ENCODE data around the gene PRDM16.

Gene PRDM16

DNA sequence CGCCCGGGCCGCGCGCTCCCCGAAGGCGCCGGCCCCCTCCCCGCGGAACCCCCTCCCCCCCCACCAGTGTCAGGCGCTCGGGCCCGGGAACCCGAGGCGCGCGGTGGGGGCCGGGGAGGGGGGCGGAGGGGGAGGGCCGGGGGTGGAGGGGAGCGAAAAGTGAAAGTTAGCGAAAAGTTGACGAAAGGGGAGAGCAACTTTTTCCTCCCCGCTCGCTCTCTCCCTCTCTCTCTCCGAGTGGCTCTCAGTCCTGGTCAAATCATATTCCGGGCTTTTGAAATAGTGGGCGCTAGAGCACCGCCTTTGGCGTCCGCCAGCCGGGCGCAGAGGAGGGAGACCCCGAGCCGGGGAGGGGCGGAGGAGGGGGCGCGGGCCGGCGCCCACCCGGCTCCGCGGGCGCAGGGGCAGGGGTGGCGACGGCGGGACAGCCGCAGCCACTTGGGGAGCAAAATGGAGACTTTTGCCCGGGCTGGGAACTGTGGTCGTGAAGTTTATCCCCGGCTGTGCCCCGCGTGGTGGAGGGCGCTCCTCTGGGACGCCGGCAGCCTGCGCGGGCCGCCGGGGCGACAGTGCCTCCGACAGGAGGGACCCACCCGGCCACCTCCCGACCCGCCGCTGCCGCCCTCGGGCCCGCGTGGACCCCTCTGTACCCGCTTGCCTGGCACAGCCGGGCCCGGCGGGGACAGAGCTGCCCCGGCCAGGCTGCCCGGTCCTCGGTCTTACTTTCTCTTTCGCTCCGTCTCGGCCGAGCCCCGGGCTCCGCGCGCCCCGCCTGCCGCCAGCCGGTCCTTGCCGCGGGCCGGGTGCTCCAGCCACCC is 697 bp downstream of the PRDM16 start:
- DNase-seq (ENCODE audit: low read depth): no peak

DNA sequence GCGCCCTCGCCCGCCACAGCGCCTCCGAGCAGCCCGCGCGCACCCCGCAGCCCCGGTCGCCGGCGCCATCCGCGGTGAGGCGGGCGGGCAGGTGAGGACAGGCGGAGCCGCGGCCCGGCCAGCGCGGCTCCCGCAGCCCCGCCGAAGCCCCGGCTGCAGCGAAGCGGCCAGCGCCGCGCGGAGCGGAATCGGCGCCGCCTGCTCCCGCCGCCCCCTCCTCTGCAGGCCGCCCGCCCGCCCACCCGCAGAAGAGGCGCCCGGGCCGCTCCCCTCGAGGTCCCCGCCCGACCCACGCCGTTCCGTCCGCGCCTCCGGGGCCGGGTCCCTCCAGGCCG is 1.3 kb downstream of the PRDM16 start:
- no peak for DNase-seq (ENCODE audit: low read depth)

DNA sequence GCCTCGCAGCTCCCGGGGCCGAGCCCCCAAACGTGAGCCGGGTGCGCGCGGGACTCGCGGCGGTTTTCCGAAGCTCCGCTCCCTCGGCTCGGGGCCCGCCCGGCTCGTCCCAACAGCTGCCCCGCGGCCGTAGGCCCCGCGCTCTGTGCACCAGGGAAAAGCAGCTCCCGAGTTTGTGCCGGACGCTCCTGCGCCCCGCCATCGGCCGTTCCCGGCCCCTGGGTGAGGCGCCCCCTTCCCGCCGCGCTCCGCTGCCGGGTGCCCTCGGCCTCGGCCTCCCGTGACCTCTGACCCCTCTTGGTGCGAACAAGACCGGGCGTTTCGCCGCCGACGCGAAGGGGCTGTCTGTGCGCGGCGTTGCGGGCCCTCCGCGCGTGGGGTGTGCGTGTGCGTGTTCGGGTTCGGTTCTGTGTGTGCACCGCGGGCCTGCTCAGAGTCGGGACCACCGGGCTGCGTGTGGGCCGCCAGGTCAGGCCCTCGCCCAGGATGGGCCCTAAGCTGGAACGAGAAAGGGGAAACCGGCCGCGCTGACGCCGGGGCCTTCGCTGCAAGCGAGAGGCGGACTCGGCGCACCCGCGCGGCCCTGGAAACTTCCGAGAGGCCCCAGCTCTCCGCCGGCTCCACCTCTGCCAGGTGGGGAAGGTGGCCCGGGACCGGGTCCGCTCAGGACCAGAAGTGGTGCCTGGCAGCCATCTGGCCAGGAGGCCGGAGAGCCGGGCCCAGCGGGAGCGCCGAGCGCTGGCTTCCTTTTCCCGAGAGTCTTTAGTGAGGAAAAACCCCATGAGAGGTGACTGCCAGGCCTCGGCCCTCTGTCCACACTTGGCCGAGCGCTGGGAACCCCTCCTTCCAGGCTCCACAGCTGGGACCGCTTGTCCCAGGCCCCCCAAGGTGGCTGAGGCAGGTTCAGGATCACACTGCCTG is 1.9 kb downstream of the PRDM16 start:
- DNase-seq (ENCODE audit: low read depth): no peak

DNA sequence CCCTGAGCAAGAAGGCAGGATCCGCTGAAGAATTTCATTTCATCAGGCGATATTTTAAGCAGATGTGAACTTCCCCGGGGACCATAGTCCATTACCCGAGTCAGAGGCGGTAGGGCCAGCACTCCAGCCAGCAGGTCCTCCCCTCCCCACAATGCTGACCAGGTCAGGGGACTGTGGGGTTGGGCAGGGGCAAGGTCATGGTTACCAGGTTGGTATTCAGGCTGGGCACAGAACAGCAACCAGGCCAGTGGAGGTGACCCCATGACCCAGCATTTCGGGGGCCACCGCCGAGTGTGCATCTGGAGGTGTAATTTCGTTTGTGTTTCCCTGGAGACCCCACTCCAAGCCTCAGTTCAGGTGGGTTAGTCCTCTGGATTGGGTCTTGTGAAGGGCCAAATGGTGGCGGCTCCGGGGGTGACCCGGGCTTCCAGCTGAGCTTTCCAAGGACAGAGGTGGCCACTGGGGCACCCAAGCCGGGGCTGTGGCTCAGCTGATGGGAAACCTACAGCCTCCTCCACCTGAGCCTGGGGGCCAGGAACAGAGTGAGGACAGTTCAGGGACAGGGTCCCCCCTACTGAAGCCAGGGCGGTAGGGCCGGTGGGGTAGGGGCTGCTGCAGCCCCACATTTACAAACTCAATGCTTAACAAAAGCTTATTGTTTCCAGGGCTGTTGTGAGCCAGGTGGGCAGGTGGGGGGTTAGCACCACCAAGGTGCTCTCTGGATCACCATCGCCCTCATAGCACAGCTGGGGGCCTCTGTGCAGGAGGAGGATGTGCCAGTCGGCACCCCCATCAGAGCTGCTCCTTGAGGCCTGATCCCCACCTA is 2.8 kb downstream of the PRDM16 start:
- DNase-seq (ENCODE audit: low read depth): no peak

DNA sequence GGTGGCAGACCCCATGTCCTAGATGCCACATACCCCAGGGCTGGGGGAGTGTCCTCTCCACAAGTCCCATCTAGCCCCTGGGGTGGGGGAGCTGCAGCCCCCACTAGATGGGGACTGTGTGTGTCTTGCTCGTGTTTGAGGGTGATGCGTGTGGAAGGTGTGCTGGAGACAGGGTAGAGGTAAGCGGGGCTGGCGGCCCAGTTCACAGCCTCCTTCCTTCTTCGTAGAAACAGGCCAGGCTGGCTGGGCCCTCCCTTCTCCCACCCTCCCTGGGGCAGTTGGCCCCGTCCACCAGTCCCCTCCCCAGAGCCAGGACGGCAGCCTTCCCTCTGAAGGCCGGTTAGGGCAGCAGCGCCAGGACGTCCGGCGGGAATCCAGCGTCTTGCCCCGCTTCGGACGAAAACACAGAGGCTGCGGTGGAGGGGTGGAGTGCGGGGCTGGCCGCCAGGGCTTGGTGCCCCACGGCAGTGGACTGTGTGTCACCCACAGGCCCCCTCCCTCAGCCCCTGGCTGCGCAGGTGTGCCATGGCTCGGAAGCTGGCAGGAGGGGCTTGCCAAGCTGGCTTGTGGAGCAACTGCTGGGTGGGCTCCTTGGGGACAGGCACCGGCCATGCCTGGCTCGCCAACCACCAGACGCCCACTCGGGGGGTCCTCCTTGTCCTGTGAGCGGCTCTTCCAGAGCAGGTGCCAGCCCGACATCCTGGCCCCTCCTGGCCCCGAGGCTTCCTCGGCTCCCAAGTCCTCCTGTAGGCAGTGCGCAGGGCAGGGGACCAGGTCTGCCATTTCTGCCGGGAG is 3.6 kb downstream of the PRDM16 start:
- DNase-seq (ENCODE audit: low read depth): no peak

DNA sequence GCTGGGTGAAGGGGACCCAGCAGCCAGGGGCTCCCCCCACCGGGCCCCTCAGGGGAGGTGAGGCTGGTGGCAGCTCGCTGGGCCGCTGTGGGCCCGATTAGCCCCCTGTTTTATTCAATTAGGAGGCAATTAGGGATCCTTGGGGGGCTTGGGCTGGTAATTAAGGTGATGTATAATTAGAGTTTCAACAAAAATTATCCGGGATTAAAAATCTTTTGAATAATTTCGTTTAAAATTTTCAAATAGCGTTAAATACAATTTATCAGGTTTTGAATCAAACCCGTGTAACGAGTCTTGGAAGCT is 4.1 kb downstream of the PRDM16 start:
- no peak for DNase-seq (ENCODE audit: low read depth)

DNA sequence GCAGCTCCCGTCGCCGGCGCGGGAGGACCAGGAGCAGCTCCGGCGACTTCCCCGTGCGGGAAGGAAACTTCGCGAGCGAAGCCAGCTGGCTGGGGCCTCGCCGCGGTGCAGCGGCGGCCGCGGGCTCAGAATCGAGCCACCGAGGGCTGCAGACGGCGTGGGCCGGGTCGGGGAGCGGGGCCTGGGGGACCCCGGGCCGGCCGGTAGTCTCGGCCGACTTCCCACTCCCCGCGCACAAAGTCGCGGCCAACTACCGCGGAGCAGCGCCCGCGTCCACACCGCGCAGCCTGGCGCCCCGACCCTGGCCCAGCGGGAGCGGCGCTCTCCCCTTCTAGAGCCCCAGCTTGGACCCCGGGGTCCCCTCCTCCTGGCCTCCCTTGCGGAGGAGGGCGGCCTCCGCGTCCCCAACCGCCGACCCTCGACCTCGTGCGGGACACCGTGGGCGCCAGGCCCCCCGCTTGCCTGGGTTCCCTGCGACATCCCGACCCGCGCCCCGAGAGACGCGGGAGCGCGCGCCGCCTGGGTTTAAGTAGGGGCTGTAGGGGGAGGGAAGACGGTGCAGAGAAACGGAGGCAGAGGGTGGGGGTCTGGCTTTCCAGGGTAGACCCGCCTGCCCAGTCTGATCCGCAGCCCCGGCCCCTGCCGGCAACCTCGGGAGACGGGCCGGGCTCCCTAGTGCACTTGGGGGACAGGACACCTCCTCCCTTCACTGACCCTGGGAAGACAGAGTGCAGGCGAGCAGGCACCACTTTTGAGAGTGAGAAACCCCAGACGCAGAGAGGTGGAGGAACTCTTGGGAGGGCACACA is 4.7 kb downstream of the PRDM16 start:
- DNase-seq (ENCODE audit: low read depth): no peak

DNA sequence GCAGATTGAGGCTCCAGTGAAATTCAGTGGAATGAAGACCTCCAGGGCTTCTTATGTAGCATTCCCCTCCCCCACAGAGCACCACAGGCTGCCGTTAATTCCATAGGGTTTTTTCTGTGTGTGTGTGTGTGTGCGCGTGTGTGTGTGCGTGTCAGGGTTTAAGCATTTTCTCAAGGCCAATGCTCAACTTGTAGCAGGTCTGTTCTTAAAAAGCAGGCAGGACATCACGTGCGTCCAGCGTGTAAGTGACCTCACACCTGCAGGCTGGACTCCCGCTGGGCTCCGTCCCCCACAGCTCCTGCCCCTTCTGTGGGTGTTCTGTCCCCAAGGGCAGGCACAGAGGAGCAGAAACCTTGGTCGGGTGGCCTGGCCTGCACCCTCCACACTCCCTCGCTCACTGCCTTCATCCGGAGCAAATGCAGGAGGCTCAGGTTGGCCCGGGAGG is 5.3 kb downstream of the PRDM16 start:
- DNase-seq (ENCODE audit: low read depth): no peak

DNA sequence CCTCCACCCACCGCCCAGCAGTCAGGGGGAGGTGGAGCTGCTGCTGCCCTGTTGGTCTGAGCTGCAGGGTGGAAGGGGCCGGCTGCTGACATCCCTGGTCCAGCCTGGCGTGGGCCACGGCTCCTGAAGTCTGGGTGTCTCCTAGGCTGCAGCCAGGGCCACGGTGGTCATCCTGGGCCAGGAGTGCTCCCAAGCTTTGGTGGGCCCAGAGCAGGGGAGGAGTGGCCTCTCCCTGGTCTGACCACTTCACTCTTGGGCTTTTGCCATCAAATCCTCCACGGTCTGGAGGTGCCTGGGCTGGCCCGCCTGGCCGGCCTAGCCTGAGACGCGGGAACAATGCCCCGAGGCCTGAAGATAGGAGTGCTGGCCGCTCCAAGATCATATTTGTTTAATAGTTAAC is 5.8 kb downstream of the PRDM16 start:
- no peak for DNase-seq (ENCODE audit: low read depth)

DNA sequence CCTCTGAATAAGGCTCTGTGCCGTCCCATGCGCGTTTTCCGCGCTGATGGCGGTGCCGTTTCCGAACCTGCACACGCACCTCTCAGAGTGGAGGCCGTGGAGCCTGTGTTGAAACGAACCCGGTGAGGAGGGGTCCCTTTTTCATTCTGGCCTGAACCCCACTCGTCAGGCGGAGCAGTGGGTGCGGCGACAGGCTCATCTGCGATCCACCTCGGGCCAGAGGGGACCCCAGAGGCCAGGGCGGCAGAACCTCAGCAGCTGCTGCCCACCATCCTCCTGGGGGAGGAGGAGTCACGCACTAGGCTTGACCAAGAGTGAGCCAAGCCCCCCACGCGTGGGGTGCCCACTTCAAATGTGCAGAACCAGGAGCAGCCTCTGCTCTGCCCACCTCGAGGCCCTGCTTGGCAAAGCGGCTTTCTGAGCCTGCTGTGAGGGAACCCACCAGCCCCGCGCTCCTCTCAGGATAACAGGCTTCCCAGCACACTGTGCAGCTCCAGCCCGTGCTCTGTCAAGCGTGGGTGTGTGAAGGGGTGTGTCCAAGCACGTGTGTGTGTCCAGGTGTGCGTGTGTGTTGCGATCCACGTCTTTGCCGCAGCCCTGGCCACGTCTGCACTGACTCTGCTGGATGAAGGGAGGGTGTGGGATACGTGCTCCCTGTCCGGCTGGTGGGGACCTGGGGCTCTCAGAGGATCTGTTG is 6.8 kb downstream of the PRDM16 start:
- DNase-seq (ENCODE audit: low read depth): no peak

DNA sequence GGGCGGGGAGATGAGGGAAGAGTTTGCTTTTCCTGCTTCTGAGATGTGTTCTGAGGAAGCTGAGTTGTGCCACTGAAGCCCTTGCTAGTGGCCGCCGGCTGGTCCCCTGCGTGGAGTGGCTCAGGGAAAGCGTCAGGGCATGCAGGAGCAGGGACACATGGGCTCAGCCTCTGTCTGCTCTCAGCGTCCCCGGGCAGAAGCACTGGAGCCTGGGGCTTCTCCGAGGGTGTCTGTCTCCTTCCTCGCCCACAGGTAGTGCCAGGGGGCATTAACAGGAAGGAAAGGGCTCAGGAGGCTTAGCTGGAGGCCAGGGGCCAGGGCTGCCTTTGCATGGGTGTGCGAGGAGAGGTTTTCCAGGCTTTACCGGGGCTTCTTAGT is 7.3 kb downstream of the PRDM16 start:
- DNase-seq (ENCODE audit: low read depth): no peak

DNA sequence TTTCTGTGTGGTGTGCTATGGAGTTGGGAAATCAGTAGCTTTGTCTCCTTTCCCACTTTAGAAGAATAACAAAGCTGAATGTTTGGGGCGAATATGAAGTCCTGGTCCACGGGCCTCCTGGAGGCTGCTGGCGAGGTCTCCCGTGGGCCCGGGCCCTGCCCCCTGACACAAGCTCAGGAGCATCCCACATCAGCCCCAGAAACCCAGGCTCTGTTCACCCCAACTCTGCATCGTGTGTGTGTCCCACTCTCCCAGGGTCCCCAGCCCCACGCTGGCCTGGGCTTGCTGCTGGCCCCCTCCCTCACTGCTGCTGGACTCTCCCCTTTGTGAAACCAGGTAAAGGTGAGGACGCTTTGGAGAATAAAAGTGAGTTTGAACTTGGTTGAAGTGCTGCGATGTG is 8.1 kb downstream of the PRDM16 start:
- DNase-seq (ENCODE audit: low read depth): no peak

DNA sequence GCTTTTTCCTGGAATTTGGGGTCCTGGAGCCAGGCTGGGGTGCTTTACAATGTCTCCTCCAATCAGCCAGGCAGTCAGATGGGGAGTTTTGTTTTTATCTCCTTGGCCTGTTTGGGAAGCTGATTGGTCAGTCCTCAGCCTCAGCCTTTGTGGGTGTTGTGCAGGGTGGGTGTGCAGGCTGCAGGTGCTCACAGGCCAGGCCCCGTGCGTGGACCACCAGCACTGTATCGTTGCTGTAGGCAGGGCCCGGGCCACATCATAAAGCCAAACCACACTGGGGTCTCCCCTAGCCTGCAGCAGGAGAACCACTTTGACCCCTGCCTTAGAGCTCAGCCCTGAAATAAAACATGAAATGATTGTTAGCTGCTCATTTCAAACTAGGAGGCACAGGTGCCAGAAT is 8.6 kb downstream of the PRDM16 start:
- DNase-seq (ENCODE audit: low read depth): no peak

DNA sequence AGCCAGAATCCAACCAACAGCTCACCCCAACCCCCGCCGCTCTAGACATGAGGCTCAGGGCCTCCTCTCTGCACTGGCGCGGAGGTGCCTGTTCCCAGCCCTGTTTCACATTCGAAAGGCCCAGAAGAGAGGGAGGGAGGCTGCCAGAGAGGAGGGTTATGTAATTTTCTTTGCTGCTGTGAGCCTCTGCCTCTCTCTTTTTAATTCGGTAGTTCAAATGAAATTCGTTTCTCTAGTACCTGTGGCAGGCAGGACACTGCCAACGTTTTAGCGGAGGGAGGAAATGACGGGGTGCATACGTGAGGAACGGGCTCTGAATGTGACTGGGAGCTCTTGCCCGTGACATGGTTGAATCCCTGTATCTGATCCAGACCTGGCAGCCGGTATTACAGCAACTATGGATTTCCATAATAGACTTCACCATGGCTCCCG is 9.4 kb downstream of the PRDM16 start:
- DNase-seq (ENCODE audit: low read depth): no peak

DNA sequence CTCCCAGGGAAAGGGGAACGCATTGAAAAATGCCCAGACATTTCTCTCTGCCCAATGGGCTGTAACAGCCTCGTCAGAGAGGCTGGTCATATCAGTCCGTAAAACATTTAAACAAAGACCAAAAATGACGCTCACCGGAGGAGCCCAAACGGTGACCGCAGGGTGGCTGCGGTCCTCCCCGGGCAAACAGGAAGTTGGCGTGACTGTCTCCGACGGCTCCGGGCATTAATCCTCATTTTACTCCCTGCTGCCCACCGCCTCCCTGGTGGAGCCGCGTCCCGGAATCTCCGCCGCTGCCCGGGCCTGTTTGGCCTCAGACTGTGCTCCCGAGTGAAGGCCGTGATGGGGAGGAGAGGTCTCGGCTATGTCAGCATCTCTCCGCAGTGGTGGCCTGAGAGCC is 9.9 kb downstream of the PRDM16 start:
- no peak for DNase-seq (ENCODE audit: low read depth)

DNA sequence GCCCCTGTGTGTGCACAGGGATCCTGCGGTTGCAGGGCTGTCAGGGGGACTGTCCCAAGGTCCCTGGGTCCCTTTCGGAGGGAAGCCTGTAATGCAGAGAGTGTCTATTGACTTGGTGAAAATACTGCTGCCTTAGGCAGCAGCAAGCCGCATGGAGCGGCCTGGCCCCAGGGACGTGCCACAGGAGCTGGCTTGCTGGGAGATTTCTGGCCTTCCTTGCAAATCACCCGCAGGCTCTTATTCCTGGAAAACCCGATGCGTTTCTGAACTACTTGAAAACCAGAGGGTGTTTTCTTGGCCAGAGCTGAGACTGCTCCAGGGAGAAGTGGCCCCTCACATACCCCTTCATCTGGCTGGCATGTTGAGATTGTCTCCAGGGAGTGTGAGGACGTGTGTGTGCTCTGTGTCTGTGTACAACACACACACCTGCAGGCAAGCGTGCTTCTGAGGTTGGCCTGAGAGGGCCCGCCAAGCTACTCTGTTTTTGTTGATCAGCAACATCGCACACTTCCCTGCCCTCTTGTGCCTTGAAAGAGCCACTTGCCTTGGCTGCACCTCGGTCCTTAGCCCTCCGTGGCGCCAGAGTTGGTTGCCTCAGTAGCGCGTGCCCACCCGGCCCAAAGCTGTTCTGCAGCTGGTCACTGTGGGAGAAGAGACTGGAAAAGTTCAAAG is 10.5 kb downstream of the PRDM16 start:
- DNase-seq (ENCODE audit: low read depth): no peak

DNA sequence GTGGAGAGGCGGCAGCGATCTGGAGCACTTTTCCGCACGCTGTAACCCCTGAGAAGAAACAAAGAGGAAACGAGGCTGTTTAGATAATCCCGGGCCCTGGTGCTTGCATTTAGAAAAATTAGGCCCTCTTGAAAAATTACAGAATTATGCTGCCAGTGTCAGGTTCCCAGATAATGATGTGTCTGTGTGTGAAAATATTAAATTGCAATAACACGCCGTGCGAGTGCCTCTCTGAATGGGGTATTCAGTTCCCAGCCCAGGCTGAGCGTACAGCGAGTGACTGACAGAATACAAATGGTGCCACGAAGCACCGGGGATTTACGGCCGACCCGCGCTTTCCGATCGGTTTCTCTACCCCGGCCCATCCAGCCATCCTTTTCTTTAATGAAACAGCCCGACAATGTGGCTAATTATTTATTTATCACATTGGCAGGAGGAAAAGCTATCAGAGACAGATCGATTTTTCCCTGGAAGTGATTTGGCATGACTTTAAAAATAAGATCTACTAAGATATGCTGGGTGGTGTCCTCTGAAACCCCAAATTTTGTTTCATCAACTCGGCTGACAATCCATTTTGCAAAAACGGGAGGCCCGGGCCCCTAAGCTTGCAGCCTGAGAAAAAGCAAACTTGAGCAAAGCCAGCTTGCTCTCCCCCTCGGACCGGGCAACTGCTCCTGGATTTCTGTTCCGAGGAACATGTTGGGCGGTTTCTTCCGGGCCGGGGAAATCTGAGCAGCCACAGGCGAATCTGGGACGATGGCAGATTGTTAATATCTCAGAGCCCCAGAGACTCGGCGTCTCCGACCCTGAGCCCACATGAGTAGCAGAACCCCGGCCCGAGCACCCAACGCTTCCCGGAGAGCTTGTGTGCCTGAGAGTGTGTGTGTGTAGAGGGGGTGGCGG is 11.3 kb downstream of the PRDM16 start:
- no peak for DNase-seq (ENCODE audit: low read depth)

DNA sequence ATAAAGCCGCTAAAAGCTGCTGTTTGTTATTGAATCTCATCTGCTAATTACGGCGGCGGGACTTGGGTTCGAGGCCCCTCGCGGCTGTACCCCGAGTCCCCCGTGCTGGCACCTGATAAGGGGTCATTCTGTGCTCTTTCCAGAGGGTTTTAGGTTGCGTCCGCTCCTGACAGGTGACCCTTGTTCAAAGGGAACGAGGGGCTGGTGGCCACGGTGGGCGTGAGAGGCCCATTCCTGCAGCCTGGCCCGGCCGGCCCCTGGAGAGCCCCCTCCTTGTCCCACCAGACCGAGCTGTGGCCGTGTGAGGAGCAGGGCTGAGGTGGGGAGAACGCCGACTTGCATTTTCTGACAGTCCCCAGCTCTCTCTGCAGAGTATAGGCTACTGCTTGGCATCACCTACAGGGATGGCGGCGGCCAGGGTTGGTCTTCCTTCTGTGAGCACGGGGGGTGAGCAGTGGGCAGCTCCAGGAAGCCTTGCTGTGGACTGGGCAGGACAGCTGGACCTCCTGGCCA is 12.2 kb downstream of the PRDM16 start:
- DNase-seq (ENCODE audit: low read depth): no peak
